ENCODE results near the gene SLC43A2. TPM values are rescaled to one million over a fixed set of nuclear protein-coding genes. Genes with fewer than 3 reads are reported as not detected.
A peak's percentile ranks its signal among the peaks of the same experiment; 100 is the strongest.
"Not testable (repeated sequence)": the region's sequence is repeated elsewhere in the genome, so short reads cannot be mapped to it uniquely, and the experiment has no call there.

SLC43A2 gene
- total RNA-seq, 4 donors from 2014 or later: 58.6 to 103 (median 69.0) TPM

DNA sequence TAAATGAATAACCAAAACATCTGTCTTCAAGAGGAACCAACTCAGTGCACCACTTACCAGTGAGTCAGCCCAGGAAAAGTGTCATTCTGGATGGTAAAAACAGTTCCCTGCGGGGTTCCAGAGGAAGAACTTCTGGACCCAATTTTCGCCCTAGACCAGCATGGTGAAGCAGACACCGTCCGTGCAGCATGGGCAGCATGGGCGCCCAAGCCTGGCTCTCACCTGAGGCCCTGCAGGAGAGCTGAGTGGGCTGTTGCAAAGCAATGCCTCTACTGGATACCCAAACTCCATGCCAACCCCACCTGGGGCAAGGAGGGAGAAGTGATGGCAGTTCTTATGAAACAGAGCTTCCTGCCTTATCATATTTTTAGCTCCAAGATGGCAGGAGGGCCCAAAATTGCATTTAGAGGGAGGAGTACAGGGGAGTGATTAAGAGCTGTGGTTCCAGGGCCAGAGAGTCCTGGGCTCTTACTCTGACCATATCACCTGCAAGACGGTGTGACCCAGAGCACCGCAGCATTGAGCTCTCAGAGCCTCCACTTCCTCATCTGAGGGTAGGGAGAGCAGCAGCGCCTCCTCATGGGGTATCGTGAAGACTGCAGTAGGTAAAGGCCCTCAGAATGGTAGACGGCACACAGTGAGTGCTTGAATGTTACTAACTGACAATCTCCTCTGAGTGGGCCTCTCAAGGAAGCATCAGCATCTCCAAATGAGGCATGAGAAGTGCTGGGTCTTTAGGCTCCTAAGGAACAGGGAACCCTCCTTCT is 95.6 kb downstream of the SLC43A2 start:
- peak overlapping the region in 2 of 4 donors; percentile 3 to 17 for H3K27ac ChIP-seq
- H3K4me1 ChIP-seq: no peaks in the 10 kb centered on the region
- H3K4me3 ChIP-seq: no peak overlapping the region
- H3K36me3 ChIP-seq: peaks cover 0 to 93% (median 0%) of the 10 kb centered on the region in 3 donors
- TF ChIP-seq, protein P1, sequence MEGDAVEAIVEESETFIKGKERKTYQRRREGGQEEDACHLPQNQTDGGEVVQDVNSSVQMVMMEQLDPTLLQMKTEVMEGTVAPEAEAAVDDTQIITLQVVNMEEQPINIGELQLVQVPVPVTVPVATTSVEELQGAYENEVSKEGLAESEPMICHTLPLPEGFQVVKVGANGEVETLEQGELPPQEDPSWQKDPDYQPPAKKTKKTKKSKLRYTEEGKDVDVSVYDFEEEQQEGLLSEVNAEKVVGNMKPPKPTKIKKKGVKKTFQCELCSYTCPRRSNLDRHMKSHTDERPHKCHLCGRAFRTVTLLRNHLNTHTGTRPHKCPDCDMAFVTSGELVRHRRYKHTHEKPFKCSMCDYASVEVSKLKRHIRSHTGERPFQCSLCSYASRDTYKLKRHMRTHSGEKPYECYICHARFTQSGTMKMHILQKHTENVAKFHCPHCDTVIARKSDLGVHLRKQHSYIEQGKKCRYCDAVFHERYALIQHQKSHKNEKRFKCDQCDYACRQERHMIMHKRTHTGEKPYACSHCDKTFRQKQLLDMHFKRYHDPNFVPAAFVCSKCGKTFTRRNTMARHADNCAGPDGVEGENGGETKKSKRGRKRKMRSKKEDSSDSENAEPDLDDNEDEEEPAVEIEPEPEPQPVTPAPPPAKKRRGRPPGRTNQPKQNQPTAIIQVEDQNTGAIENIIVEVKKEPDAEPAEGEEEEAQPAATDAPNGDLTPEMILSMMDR (IDR thresholded peaks at IDR 0.05): peak in 5 of 6 experiments; percentile 21 to 41 (median 32)
- TF ChIP-seq POLR2A (IDR thresholded peaks at IDR 0.05): no peak
- no peaks in the 10 kb centered on the region for H3K9me3 ChIP-seq
- DNase-seq: peak in 2 of 3 donors; percentile 45 to 72
- no peaks in the 10 kb centered on the region for H3K27me3 ChIP-seq

DNA sequence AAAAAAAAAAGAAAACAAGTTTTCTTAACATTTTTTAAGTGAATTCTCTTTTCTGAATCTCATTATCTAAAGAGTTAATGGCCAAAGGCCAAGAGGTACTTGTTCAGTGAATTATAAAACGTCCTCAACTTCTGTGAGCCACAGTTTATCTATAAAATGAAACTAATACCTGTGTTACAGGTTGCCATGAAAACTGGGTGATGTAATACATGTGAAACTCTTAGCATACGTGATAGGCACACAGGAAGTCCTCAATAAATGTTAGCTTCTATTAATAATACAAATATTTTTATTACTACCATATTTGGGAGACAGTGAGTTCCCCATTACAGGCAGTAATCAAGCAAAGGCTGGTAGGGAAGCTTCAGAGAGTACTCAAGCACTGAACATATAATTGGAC is 98.8 kb downstream of the SLC43A2 start:
- H3K9me3 ChIP-seq: no peaks in the 10 kb centered on the region
- H3K27ac ChIP-seq: no peak overlapping the region
- H3K27me3 ChIP-seq: no peaks in the 10 kb centered on the region
- no peaks in the 10 kb centered on the region for H3K4me1 ChIP-seq
- H3K36me3 ChIP-seq: peaks cover 0 to 91% (median 0%) of the 10 kb centered on the region in 3 donors
- TF ChIP-seq, protein P1 (IDR thresholded peaks at IDR 0.05): no peak
- TF ChIP-seq POLR2A (IDR thresholded peaks at IDR 0.05): no peak
- no peak for DNase-seq
- H3K4me3 ChIP-seq: no peak overlapping the region

DNA sequence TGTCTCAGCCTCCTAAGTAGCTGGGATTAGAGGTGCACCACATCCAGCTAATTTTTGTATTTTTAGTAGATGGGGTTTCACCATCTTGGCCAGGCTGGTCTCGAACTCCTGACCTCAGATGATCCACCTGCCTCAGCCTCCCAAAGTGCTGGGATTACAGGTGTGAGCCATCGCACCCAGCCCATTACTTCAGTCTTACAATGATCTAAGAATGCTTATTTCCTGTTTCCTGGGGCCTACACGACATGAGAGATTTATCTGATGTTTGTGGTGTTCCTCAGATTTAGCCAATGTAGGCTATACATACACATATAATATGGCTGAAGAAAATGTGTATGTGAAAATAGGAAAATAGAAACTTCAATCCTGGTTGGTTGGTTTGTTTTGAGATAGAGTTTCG is 101.8 kb downstream of the SLC43A2 start:
- H3K27ac ChIP-seq, H3K9me3 ChIP-seq, H3K27me3 ChIP-seq, H3K4me3 ChIP-seq, DNase-seq, H3K4me1 ChIP-seq: not testable (repeated sequence)
- peaks cover 0 to 87% (median 0%) of the 10 kb centered on the region in 3 donors for H3K36me3 ChIP-seq

DNA sequence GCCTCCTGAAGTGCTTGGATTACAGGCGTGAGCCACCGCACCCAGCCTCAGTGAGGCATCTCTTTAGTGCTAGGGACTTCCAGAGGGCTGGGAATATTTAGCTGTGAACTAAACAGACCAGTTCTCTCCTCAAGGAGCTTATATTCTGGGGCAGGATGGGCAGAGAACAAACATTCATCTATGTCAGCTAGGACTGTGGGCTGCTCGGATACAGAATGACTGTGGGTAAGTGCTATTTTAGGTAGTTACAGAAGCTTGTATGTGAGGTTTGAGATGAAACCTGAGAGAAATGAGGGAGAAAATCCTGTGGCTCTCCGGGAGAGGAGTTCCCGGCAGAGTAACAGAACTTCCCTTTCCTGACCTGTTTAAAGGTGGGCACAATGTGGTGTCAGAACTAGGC is 106.0 kb downstream of the SLC43A2 start:
- H3K36me3 ChIP-seq: peaks cover 0 to 70% (median 0%) of the 10 kb centered on the region in 3 donors
- TF ChIP-seq, protein P1 (IDR thresholded peaks at IDR 0.05): no peak
- no peak for TF ChIP-seq POLR2A (IDR thresholded peaks at IDR 0.05)
- no peaks in the 10 kb centered on the region for H3K9me3 ChIP-seq
- peaks cover 0 to 2% (median 1%) of the 10 kb centered on the region in 4 donors for H3K4me1 ChIP-seq
- no peak overlapping the region for H3K27ac ChIP-seq
- no peaks in the 10 kb centered on the region for H3K27me3 ChIP-seq
- no peak for DNase-seq
- no peak overlapping the region for H3K4me3 ChIP-seq

DNA sequence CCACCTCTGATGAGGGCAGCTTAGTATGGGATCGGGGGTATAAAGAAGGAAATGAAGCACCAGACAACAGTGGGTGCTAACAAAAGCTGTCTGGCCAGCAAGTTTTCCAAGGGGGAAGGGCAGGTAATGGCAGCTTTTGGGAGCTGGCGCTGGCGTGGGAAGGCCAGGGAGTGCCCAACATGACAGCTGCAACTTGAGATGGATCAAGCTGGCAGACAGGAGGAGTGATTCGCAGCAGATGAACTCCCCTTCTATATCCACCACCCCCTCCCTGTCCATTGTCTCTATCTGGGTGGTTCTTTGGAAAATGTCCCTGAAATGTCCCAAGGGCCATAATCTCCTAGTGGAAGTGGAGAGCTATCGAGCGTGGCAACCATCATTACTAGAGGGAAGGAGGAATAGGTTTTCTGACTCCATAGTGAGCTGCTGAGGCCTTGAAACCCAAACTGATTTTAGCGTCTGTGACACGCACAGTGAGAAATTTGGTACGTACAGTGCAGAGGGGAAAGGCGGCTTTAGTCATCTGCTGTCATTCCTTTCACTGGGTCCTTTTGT is 107.5 kb downstream of the SLC43A2 start:
- Histone ChIP-seq H3K27ac (no peak overlapping the region), H3K36me3 (peaks cover 0 to 58% (median 0%) of the 10 kb centered on the region in 3 donors), H3K4me3 (no peak overlapping the region), H3K9me3 (no peaks in the 10 kb centered on the region), H3K4me1 (peaks cover 0 to 8% (median 5%) of the 10 kb centered on the region in 4 donors), H3K27me3 (no peaks in the 10 kb centered on the region)
- no peak for TF ChIP-seq POLR2A (IDR thresholded peaks at IDR 0.05)
- TF ChIP-seq, protein P1 (IDR thresholded peaks at IDR 0.05): no peak
- DNase-seq: no peak

DNA sequence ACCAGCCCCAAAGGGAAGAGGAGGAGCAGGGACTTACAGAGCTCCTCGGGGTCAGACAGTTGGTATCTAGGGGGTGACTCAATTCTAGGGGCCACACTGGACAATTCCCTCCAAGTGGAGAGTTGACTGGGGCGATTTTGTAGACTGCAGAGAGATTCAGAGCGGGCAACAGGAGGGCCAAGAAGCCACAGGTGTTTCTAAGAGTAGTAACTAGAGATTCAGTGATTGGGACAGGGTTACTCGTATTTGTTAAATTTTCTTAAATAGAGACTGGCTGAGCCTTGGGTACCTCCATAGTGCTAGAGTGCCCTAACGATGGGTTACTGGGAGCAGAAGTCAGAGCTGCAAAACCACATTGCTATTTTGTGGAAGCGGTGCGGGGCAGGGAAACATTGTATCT is 109.0 kb downstream of the SLC43A2 start:
- no peak for DNase-seq
- H3K27ac ChIP-seq: no peak overlapping the region
- no peaks in the 10 kb centered on the region for H3K27me3 ChIP-seq
- H3K4me3 ChIP-seq: no peak overlapping the region
- H3K4me1 ChIP-seq: peaks cover 0 to 15% (median 12%) of the 10 kb centered on the region in 4 donors
- H3K9me3 ChIP-seq: no peaks in the 10 kb centered on the region
- H3K36me3 ChIP-seq: peaks cover 0 to 44% (median 0%) of the 10 kb centered on the region in 3 donors
- no peak for TF ChIP-seq POLR2A (IDR thresholded peaks at IDR 0.05)
- TF ChIP-seq, protein P1 (IDR thresholded peaks at IDR 0.05): no peak

Measured in Peyer's patch (tissue), 4 donors.